IMR-90 (cell line): ENCODE results near the gene CHST6. TPM values are rescaled to one million over a fixed set of nuclear protein-coding genes. Genes with fewer than 3 reads are reported as not detected.
"Not testable (repeated sequence)": the region's sequence is repeated elsewhere in the genome, so short reads cannot be mapped to it uniquely, and the experiment has no call there.

Experiments used
- ATAC-seq: fragments of 200-7000 bp; cut with Tn5 transposase; 2 replicates; pipeline ENCODE4 v1.9.1; 2020; ENCODE audit warnings: low read depth, mild to moderate bottlenecking, moderate library complexity
- BruUV-seq: library from RNA; stranded (reverse); fragments of 400-500 nt; replicated peaks from 2 replicates; lab custom pipeline; 2021; lab: Mats Ljungman, UMichigan
- CTCF ChIA-PET: fragments of 300-600 bp; formaldehyde crosslinking; extraction: SDS; loops from one replicate; lab custom pipeline; 2021; ENCODE audit warnings: antibody characterized with exemption; lab: Yijun Ruan, JAX
- POLR2A ChIA-PET: fragments of 300-600 bp; sonication (Branson Sonifier 250); formaldehyde crosslinking; loops from one replicate; lab custom pipeline; 2022; ENCODE audit warnings: antibody characterized with exemption; ENCODE audit not compliant: unreplicated experiment; lab: Charles Lee
- DNase-seq: peaks from one replicate; pipeline ENCODE4 v3.0.0; 2013
- H2AFZ ChIP-seq: replicated peaks from 2 replicates; pipeline ENCODE3; 2013; ENCODE audit warnings: low read length, mild to moderate bottlenecking; ENCODE audit not compliant: poor library complexity
- H2AK5ac ChIP-seq: 2 replicates; pipeline ENCODE4 v1.6.1; 2013; ENCODE audit warnings: low read depth, low read length, inconsistent platforms
- H2AK9ac ChIP-seq: replicated peaks from 2 replicates; pipeline ENCODE3; 2013; ENCODE audit warnings: mild to moderate bottlenecking, low read depth, low read length, moderate library complexity; ENCODE audit not compliant: poor library complexity
- H2BK120ac ChIP-seq: 2 replicates; pipeline ENCODE4 v1.6.1; 2013; ENCODE audit warnings: low read depth, low read length, inconsistent platforms
- H2BK15ac ChIP-seq: 3 replicates; pipeline ENCODE4 v1.6.1; 2013; ENCODE audit warnings: low read depth, low read length, inconsistent platforms
- H2BK20ac ChIP-seq: 2 replicates; pipeline ENCODE4 v1.6.1; 2013; ENCODE audit warnings: low read depth, mild to moderate bottlenecking, inconsistent platforms, low read length, moderate library complexity
- H2BK5ac ChIP-seq: 2 replicates; pipeline ENCODE4 v1.6.1; 2013; ENCODE audit warnings: mild to moderate bottlenecking, low read depth, low read length, inconsistent platforms; ENCODE audit not compliant: poor library complexity, severe bottlenecking
- H3K14ac ChIP-seq: replicated peaks from 2 replicates; pipeline ENCODE4 v1.6.1; 2013; ENCODE audit warnings: low read depth, low read length, inconsistent platforms
- H3K18ac ChIP-seq: 2 replicates; pipeline ENCODE4 v1.6.1; 2013; ENCODE audit warnings: low read depth, low read length, control low read depth
- H3K23ac ChIP-seq: 2 replicates; pipeline ENCODE4 v1.6.1; 2013; ENCODE audit warnings: low read depth, low read length, inconsistent platforms
- H3K27ac ChIP-seq: 2 replicates; pipeline ENCODE4 v1.5.1; 2013; ENCODE audit warnings: mild to moderate bottlenecking, control low read depth, low read length; ENCODE audit not compliant: insufficient read depth
- H3K27me3 ChIP-seq: 2 replicates; pipeline ENCODE4 v1.6.1; 2013; ENCODE audit warnings: low read length; ENCODE audit not compliant: control insufficient read depth, insufficient read depth
- H3K36me3 ChIP-seq: 2 replicates; pipeline ENCODE4 v1.6.1; 2013; ENCODE audit warnings: low read length, mixed read lengths; ENCODE audit not compliant: control insufficient read depth, insufficient read depth
- H3K4ac ChIP-seq: 2 replicates; pipeline ENCODE4 v1.6.1; 2013; ENCODE audit warnings: low read depth, low read length, inconsistent platforms
- H3K4me1 ChIP-seq: 2 replicates; pipeline ENCODE4 v1.6.1; 2013; ENCODE audit warnings: low read length, mixed read lengths; ENCODE audit not compliant: control insufficient read depth, insufficient read depth
- H3K4me2 ChIP-seq: 2 replicates; pipeline ENCODE4 v1.6.1; 2013; ENCODE audit warnings: low read depth, mild to moderate bottlenecking, control low read depth, low read length, moderate library complexity
- H3K4me3 ChIP-seq: 2 replicates; pipeline ENCODE4 v1.5.1; 2013; ENCODE audit warnings: low read depth, mild to moderate bottlenecking, control low read depth, low read length, moderate library complexity; ENCODE audit not compliant: insufficient read depth
- H3K56ac ChIP-seq: 2 replicates; pipeline ENCODE4 v1.6.1; 2013; ENCODE audit warnings: low read length, inconsistent platforms; ENCODE audit not compliant: insufficient read depth; ENCODE audit errors: extremely low read depth
- H3K79me1 ChIP-seq, 2 experiments: 2 replicates each; pipeline ENCODE4 v1.6.1; 2013; ENCODE audit warnings: low read length in 2 of 2, inconsistent platforms in 1 of 2, low read depth in 1 of 2
- H3K9ac ChIP-seq: 2 replicates; pipeline ENCODE4 v1.6.1; 2013; ENCODE audit warnings: low read depth, low read length, control low read depth
- H3K9me1 ChIP-seq: 2 replicates; pipeline ENCODE4 v1.6.1; 2013; ENCODE audit warnings: low read length, inconsistent platforms; ENCODE audit not compliant: insufficient read depth
- H3K9me3 ChIP-seq: 2 replicates; pipeline ENCODE4 v1.6.1; 2013; ENCODE audit warnings: low read length; ENCODE audit not compliant: control insufficient read depth, insufficient read depth
- H4K20me1 ChIP-seq: 2 replicates; pipeline ENCODE4 v1.6.1; 2013; ENCODE audit warnings: low read length, inconsistent platforms; ENCODE audit not compliant: insufficient read depth
- H4K5ac ChIP-seq: 2 replicates; pipeline ENCODE4 v1.6.1; 2013; ENCODE audit warnings: mild to moderate bottlenecking, low read depth, low read length, control low read depth
- H4K8ac ChIP-seq, 2 experiments: 2 replicates each; pipeline ENCODE4 v1.6.1; 2013; ENCODE audit warnings: low read depth in 2 of 2, low read length in 2 of 2, control low read depth in 1 of 2, inconsistent platforms in 1 of 2
- H4K91ac ChIP-seq: 2 replicates; pipeline ENCODE4 v1.6.1; 2013; ENCODE audit warnings: low read depth, low read length, inconsistent platforms; ENCODE audit not compliant: insufficient read depth
- WGBS, 2 experiments: methylation state at CpG; one replicate each; pipeline versions ENCODE4 v1.1.5 to v1.1.7; 2013; ENCODE audit warnings: missing lambda C conversion rate in 2 of 2; ENCODE audit not compliant: insufficient read length in 1 of 2; ENCODE audit errors: extremely low coverage in 2 of 2; 5-methylcytosine and 5-hydroxymethylcytosine counted together
- dilution Hi-C: fragments of 300-500 bp; cut with HindIII; formaldehyde crosslinking; loops from one replicate; pipeline ENCODE4 v1.14.3; 2018; ENCODE audit warnings: low sequenced_read_pairs; ENCODE audit not compliant: unreplicated experiment
- in situ Hi-C: fragments of 300-500 bp; cut with MboI; formaldehyde crosslinking; loops from 3 replicates; pipeline ENCODE4 v1.14.3; 2019; ENCODE audit warnings: low sequenced_read_pairs, inconsistent platforms, mixed read lengths
- intact Hi-C: fragments of 100-400 bp; cut with micrococcal nuclease; formaldehyde crosslinking; loops from 2 replicates; pipeline ENCODE4 v1.10.0; 2022
- polyA plus RNA-seq, 3 experiments: library from polyadenylated mRNA; depleted of rRNA; stranded (reverse); fragments of >200 nt; gene quantifications; 2 replicates each; pipeline ENCODE4 v1.2.3, GENCODE V29; 2012; ENCODE audit warnings: low replicate concordance in 1 of 3
- total RNA-seq: library from RNA; depleted of rRNA; stranded (reverse); fragments of >200 nt; gene quantifications from 2 replicates; pipeline ENCODE4 v1.2.3, GENCODE V29; 2012

Gene CHST6
- total and polyA plus RNA-seq, 2 of the 4 experiments (the other 2 are of a cell fraction), result under 0.01 to 0.12 TPM

GRCh38 chr16:75424105-75424762 is 71.0 kb downstream of the CHST6 start:
- peaks cover 21 to 60% of the 10 kb centered on the region in 2 experiments for H3K79me1 ChIP-seq
- H2AFZ ChIP-seq, H3K23ac ChIP-seq, H3K18ac ChIP-seq, H3K27me3 ChIP-seq, H2BK120ac ChIP-seq, H3K9me1 ChIP-seq, H4K91ac ChIP-seq, H3K4me3 ChIP-seq, H4K5ac ChIP-seq, H3K9ac ChIP-seq, H4K8ac ChIP-seq, in situ Hi-C loops, H3K4me1 ChIP-seq, BruUV-seq, DNase-seq, H3K36me3 ChIP-seq, H3K14ac ChIP-seq, CTCF ChIA-PET, POLR2A ChIA-PET, dilution Hi-C loops, H2BK15ac ChIP-seq, H2AK9ac ChIP-seq, H3K4ac ChIP-seq, H2BK20ac ChIP-seq, H3K27ac ChIP-seq, H3K9me3 ChIP-seq, H3K56ac ChIP-seq, intact Hi-C loops: not testable (repeated sequence)
- WGBS, 2 experiments, result no CpG with 5 or more reads among the region's 18 CpGs
- peaks cover 13% of the 10 kb centered on the region for H4K20me1 ChIP-seq
- 0 out of 2 replicates have a peak overlapping the region, but pooled peaks have one; percentile 63 for H2AK5ac ChIP-seq
- H2BK5ac ChIP-seq, result peak overlapping the region; percentile 43
- peak overlapping the region; percentile 3; the same call in 1 of the 2 replicates for H3K4me2 ChIP-seq
- peak; percentile 52 for ATAC-seq
